Measurements from ENCODE around the gene TRAK2.

DNA sequence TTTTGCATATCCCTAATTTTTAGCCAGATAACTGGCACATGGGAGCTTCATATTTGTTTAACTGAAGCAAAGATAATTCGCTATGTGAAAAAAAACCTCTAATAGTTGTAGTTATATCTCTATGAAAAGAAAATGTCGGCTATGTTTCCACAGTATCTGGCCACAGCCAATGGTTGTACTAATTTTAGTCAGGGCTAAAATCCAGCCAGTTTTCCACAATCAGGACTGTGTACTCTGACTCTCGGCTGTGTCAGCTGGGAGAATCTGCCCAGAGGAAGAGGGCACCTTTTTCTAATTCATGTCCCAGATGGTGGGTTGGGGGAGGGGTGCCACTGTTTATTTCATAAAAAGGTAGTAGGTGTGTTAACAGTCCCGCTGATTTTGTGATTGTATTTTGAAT is 39.0 kb upstream of the TRAK2 start:
- no peak for TF ChIP-seq POLR2A (IDR thresholded peaks at IDR 0.05; ENCODE audit: extremely low read depth, insufficient read length)
- TF ChIP-seq, protein P1, sequence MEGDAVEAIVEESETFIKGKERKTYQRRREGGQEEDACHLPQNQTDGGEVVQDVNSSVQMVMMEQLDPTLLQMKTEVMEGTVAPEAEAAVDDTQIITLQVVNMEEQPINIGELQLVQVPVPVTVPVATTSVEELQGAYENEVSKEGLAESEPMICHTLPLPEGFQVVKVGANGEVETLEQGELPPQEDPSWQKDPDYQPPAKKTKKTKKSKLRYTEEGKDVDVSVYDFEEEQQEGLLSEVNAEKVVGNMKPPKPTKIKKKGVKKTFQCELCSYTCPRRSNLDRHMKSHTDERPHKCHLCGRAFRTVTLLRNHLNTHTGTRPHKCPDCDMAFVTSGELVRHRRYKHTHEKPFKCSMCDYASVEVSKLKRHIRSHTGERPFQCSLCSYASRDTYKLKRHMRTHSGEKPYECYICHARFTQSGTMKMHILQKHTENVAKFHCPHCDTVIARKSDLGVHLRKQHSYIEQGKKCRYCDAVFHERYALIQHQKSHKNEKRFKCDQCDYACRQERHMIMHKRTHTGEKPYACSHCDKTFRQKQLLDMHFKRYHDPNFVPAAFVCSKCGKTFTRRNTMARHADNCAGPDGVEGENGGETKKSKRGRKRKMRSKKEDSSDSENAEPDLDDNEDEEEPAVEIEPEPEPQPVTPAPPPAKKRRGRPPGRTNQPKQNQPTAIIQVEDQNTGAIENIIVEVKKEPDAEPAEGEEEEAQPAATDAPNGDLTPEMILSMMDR (IDR thresholded peaks at IDR 0.05; ENCODE audit: low read depth, low read length) = no peak
